Stimulated activated naive CD8-positive, alpha-beta T cell treated with anti-CD3 and anti-CD28 coated beads, Interleukin-15, amount 100 ng/mL, for 72 hours (primary cell): ENCODE results near the gene METTL21C.

Source experiments
- ATAC-seq: fragments of 150-1000 bp; cut with Tn5 transposase; 2 replicates; pipeline ENCODE4 v1.10.0; 2021; ENCODE audit warnings: mild to moderate bottlenecking, moderate library complexity
- DNase-seq, 2 donors: peaks; one replicate each; pipeline ENCODE4 v3.0.0; 2021 to 2022
- H3K27ac Mint-ChIP-seq, 2 donors: one replicate each; pipeline ENCODE4 v1.8.0; 2022; ENCODE audit warnings: mild to moderate bottlenecking in 2 of 2, mixed read lengths in 2 of 2, moderate library complexity in 2 of 2
- H3K27me3 Mint-ChIP-seq: one replicate; pipeline ENCODE4 v1.8.0; 2022; ENCODE audit warnings: mixed read lengths
- H3K4me1 Mint-ChIP-seq: one replicate; pipeline ENCODE4 v1.8.0; 2022; ENCODE audit warnings: mild to moderate bottlenecking, mixed read lengths
- H3K4me3 Mint-ChIP-seq, 2 donors: one replicate each; pipeline ENCODE4 v1.8.0; 2022; ENCODE audit warnings: mild to moderate bottlenecking in 2 of 2, mixed read lengths in 2 of 2, moderate library complexity in 1 of 2
- H3K9me3 Mint-ChIP-seq, 2 donors: one replicate each; pipeline ENCODE4 v1.8.0; 2022; ENCODE audit warnings: mixed read lengths in 2 of 2

Gene METTL21C

GRCh38 chr13:102654756-102655155 is 40.1 kb downstream of the METTL21C start:
- DNase-seq (no peak), ATAC-seq (no peak)
- Mint-ChIP-seq H3K4me1 (no peaks in the 10 kb centered on the region), H3K9me3 (no peaks in the 10 kb centered on the region), H3K4me3 (no peak overlapping the region), H3K27me3 (no peaks in the 10 kb centered on the region), H3K27ac (no peak overlapping the region)

DNA sequence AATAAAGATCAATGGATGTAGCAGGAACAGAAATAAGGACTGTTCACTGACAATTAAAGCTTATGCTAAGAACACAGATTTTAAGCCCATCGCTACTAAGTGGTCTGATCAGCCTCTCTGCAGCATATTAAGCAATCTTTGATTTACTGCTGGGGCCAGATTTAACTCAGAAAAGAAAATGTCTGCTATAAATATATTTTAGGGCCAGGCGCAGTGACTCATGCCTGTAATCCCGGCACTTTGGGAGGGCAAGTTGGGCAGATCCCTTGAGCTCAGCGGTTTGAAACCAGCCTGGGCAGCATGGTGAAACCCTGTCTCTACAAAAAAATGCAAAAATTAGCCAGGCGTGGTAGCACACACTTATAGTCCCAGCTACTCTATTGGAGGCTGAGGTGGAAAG is 43.0 kb downstream of the METTL21C start:
- Mint-ChIP-seq H3K9me3 (no peaks in the 10 kb centered on the region), H3K27me3 (no peaks in the 10 kb centered on the region), H3K4me1 (peaks cover 6% of the 10 kb centered on the region), H3K27ac (no peak overlapping the region), H3K4me3 (no peak overlapping the region)
- ATAC-seq (no peak), DNase-seq (no peak)

- ATAC-seq = no peak
- H3K4me3 Mint-ChIP-seq = no peak overlapping the region
- no peak for DNase-seq
- no peak overlapping the region for H3K27ac Mint-ChIP-seq
- no peaks in the 10 kb centered on the region for H3K27me3 Mint-ChIP-seq
- peaks cover 6% of the 10 kb centered on the region for H3K4me1 Mint-ChIP-seq
- no peaks in the 10 kb centered on the region for H3K9me3 Mint-ChIP-seq
Observed at GRCh38 chr13:102651392-102651791, 43.5 kb downstream of the METTL21C start.

GRCh38 chr13:102650444-102650843 is 44.4 kb downstream of the METTL21C start:
- H3K27ac Mint-ChIP-seq = no peak overlapping the region
- DNase-seq (no peak), ATAC-seq (no peak)
- H3K4me1 Mint-ChIP-seq = peaks cover 6% of the 10 kb centered on the region
- H3K4me3 Mint-ChIP-seq = no peak overlapping the region
- H3K9me3 Mint-ChIP-seq = no peaks in the 10 kb centered on the region
- H3K27me3 Mint-ChIP-seq = no peaks in the 10 kb centered on the region

DNA sequence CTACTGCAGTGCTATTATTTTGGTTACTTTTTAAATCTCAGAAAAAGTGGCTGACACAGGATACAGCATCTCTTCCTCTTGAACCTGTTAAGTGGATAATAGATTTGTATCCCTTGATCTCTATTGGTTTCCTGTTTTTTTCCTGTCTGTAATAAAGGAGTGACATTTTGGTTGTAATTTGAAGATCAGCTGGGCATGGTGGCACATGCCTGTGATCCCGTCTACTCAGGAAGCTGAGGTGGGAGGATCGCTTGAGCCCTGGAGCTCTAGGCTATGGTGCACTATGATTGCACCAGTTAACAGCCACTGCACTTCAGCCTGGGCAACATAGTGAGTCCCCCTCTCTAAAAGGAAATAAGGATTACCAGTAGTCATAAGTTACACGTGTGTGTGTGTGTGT is 46.8 kb downstream of the METTL21C start:
- H3K27ac Mint-ChIP-seq = peak overlapping the region; percentile 1 to 58
- no peak for DNase-seq
- H3K9me3 Mint-ChIP-seq = no peaks in the 10 kb centered on the region
- peaks cover 8% of the 10 kb centered on the region for H3K4me1 Mint-ChIP-seq
- H3K27me3 Mint-ChIP-seq = no peaks in the 10 kb centered on the region
- no peak overlapping the region for H3K4me3 Mint-ChIP-seq
- no peak for ATAC-seq

GRCh38 chr13:102645701-102646100 is 49.1 kb downstream of the METTL21C start:
- Mint-ChIP-seq H3K27me3 (no peaks in the 10 kb centered on the region), H3K4me3 (no peak overlapping the region), H3K27ac (peak overlapping the region in 1 of 2 donors; percentile 42)

DNA sequence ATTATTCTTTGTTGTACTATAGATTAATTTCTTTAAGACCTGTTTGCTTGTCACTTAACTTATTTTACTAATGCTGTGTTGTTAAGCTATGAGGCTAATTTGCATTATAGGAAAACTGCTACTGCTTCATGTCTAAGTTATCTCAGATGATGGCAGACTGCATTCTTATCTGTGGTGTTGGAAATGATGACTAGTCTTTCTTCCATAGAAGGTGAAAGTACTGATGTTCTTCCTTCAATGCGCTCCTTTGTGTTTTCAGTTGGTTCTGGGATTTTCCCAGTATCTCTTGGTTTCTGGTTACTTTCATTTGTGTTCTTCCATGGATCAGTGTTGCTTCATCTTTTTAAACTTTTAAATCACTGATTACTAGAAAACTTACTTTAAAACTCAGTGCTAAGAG is 51.2 kb downstream of the METTL21C start:
- Mint-ChIP-seq H3K9me3 (no peaks in the 10 kb centered on the region), H3K27me3 (no peaks in the 10 kb centered on the region), H3K4me3 (no peak overlapping the region), H3K27ac (peak overlapping the region in 1 of 2 donors; percentile 91), H3K4me1 (peaks cover 16% of the 10 kb centered on the region)
- no peak for DNase-seq
- no peak for ATAC-seq

More at GRCh38 chr13:102645701-102646100, 49.1 kb downstream of the METTL21C start:
- ATAC-seq (no peak), DNase-seq (no peak)
- Mint-ChIP-seq H3K4me1 (peaks cover 16% of the 10 kb centered on the region), H3K9me3 (no peaks in the 10 kb centered on the region)

- Mint-ChIP-seq H3K9me3 (no peaks in the 10 kb centered on the region), H3K4me3 (no peak overlapping the region), H3K27ac (no peak overlapping the region), H3K27me3 (no peaks in the 10 kb centered on the region), H3K4me1 (peaks cover 9% of the 10 kb centered on the region)
- ATAC-seq = no peak
- no peak for DNase-seq
Observed at GRCh38 chr13:102642475-102642874, 52.4 kb downstream of the METTL21C start.

DNA sequence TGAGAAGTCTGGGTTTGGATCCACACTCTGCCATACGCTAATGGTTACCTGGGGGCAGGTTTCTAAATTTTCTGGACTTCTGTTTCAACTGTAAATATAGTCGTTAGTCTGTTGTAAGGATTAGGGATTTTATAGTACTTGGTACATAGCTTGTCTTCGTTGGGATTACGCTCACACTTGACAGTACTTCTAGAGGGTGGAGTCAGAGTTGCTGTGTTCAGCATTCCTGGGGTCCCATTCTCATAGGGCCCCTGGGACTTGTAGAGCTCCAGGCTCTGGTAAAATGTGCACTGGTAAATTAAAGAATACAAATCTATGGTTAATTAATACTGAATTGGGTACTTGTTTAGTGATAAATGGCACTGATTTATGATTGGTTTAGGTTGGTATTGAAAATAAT is 52.8 kb downstream of the METTL21C start:
- H3K27me3 Mint-ChIP-seq = no peaks in the 10 kb centered on the region
- H3K4me3 Mint-ChIP-seq = no peak overlapping the region
- peaks cover 9% of the 10 kb centered on the region for H3K4me1 Mint-ChIP-seq
- DNase-seq (no peak), ATAC-seq (no peak)
- no peaks in the 10 kb centered on the region for H3K9me3 Mint-ChIP-seq
- no peak overlapping the region for H3K27ac Mint-ChIP-seq

DNA sequence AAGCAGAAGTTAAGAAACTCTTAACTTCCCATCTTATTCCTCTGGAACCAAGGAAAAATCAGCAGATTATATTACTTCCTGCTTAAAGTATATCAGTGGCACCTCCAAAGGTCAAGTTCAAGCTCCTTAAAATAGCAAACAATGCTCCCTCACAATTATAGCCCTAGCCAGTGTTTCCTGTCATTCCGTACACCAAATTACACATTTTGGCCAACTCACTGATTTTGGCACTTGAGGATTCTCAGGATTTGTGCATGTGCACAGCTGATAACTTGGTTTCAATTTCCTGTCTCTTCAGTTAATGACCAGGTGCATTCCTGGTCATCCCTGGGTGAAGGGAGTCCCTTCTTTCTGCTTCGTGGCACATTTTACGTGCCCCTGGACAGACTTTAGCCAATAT is 56.1 kb downstream of the METTL21C start:
- DNase-seq (no peak), ATAC-seq (no peak)
- Mint-ChIP-seq H3K9me3 (no peaks in the 10 kb centered on the region), H3K4me1 (peaks cover 9% of the 10 kb centered on the region), H3K4me3 (no peak overlapping the region), H3K27me3 (no peaks in the 10 kb centered on the region), H3K27ac (no peak overlapping the region)
